Smooth muscle cell (in vitro differentiated cells): ENCODE results near the gene BRPF1. TPM values are rescaled to one million over a fixed set of nuclear protein-coding genes. Genes with fewer than 3 reads are reported as not detected.
A peak's percentile ranks its signal among the peaks of the same experiment; 100 is the strongest.

Source experiments
- DNase-seq: peaks from one replicate; lab custom pipeline; 2025; ENCODE audit not compliant: unreplicated experiment; lab: John Stamatoyannopoulos, UW
- H2AFZ ChIP-seq: fragments of 200-600 bp; sonication (generic); 2 replicates; pipeline ENCODE4 v1.6.0; 2016; ENCODE audit warnings: antibody characterized with exemption, low read depth, mild to moderate bottlenecking
- H3F3A ChIP-seq: fragments of 200-600 bp; sonication (generic); 2 replicates; pipeline ENCODE4 v1.6.0; 2017; ENCODE audit warnings: antibody characterized with exemption, low read depth
- H3K27ac ChIP-seq: fragments of 200-600 bp; sonication (generic); 2 replicates; pipeline ENCODE4 v1.5.1; 2016; ENCODE audit warnings: low read depth, mild to moderate bottlenecking
- H3K27me3 ChIP-seq: fragments of 200-600 bp; sonication (generic); 2 replicates; pipeline ENCODE4 v1.6.1; 2016; ENCODE audit warnings: low read depth, mild to moderate bottlenecking
- H3K36me3 ChIP-seq: fragments of 200-600 bp; sonication (generic); 2 replicates; pipeline ENCODE4 v1.5.1; 2016; ENCODE audit warnings: low read depth
- H3K4me1 ChIP-seq: fragments of 200-600 bp; sonication (generic); 2 replicates; pipeline ENCODE4 v1.5.1; 2016; ENCODE audit warnings: low read depth
- H3K4me2 ChIP-seq: fragments of 200-600 bp; sonication (generic); 2 replicates; pipeline ENCODE4 v1.6.0; 2016; ENCODE audit warnings: mild to moderate bottlenecking
- H3K4me3 ChIP-seq: fragments of 200-600 bp; sonication (generic); 2 replicates; pipeline ENCODE4 v1.5.1; 2016; ENCODE audit warnings: mild to moderate bottlenecking
- H3K79me2 ChIP-seq: fragments of 200-600 bp; sonication (generic); 2 replicates; pipeline ENCODE4 v1.6.0; 2016; ENCODE audit warnings: low read depth, mild to moderate bottlenecking
- H3K9ac ChIP-seq: fragments of 200-600 bp; sonication (generic); 2 replicates; pipeline ENCODE4 v1.6.0; 2016; ENCODE audit warnings: low read depth
- H3K9me3 ChIP-seq: fragments of 200-600 bp; sonication (generic); replicated peaks from 2 replicates; pipeline ENCODE4 v1.5.1; 2016; ENCODE audit warnings: low read depth
- H4K20me1 ChIP-seq: fragments of 200-600 bp; sonication (generic); 2 replicates; pipeline ENCODE4 v1.6.0; 2016; ENCODE audit warnings: low read depth
- CTCF ChIP-seq: fragments of 200-600 bp; sonication (generic); IDR thresholded peaks from 2 replicates; pipeline ENCODE4 v1.5.1; 2017; ENCODE audit warnings: borderline replicate concordance, mild to moderate bottlenecking, antibody characterized with exemption; ENCODE audit not compliant: insufficient read depth, poor library complexity, severe bottlenecking
- WGBS: methylation state at CpG from one replicate; pipeline ENCODE4 v1.1.7; 2016; ENCODE audit warnings: low lambda C conversion rate; 5-methylcytosine and 5-hydroxymethylcytosine counted together
- polyA plus RNA-seq: library from polyadenylated mRNA; unstranded; fragments of >200 nt; fragmentation: Nextera tagmentation; extraction: Ambion mirVana; gene quantifications from 2 replicates; pipeline ENCODE4 v1.2.1, GENCODE V29; 2016
- total RNA-seq: library from RNA; depleted of rRNA; stranded (reverse); fragments of >200 nt; gene quantifications from 2 replicates; pipeline ENCODE4 v1.2.3, GENCODE V29; 2014

BRPF1 gene, protein sequence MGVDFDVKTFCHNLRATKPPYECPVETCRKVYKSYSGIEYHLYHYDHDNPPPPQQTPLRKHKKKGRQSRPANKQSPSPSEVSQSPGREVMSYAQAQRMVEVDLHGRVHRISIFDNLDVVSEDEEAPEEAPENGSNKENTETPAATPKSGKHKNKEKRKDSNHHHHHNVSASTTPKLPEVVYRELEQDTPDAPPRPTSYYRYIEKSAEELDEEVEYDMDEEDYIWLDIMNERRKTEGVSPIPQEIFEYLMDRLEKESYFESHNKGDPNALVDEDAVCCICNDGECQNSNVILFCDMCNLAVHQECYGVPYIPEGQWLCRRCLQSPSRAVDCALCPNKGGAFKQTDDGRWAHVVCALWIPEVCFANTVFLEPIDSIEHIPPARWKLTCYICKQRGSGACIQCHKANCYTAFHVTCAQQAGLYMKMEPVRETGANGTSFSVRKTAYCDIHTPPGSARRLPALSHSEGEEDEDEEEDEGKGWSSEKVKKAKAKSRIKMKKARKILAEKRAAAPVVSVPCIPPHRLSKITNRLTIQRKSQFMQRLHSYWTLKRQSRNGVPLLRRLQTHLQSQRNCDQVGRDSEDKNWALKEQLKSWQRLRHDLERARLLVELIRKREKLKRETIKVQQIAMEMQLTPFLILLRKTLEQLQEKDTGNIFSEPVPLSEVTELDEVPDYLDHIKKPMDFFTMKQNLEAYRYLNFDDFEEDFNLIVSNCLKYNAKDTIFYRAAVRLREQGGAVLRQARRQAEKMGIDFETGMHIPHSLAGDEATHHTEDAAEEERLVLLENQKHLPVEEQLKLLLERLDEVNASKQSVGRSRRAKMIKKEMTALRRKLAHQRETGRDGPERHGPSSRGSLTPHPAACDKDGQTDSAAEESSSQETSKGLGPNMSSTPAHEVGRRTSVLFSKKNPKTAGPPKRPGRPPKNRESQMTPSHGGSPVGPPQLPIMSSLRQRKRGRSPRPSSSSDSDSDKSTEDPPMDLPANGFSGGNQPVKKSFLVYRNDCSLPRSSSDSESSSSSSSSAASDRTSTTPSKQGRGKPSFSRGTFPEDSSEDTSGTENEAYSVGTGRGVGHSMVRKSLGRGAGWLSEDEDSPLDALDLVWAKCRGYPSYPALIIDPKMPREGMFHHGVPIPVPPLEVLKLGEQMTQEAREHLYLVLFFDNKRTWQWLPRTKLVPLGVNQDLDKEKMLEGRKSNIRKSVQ (N-terminal part only)
- total RNA-seq (11.5 and 13.9 TPM in 2 replicates), polyA plus RNA-seq (14.3 and 17.1 TPM in 2 replicates)

GRCh38 chr3:9731206-9732079 lies at the start of gene BRPF1:
BRPF1 (plus strand) TSS chr3:9731735; CDS start chr3:9734141, 2,406 bp downstream.
- no peaks in the 10 kb centered on the region for H3F3A ChIP-seq
- peak within 1 kb of the TSS; percentile 100 for H3K9ac ChIP-seq
- H3K27ac ChIP-seq = peak within 1 kb of the TSS; percentile 99
- peaks cover 40% of the 10 kb centered on the region for H3K79me2 ChIP-seq
- peaks cover 21% of the 10 kb centered on the region for H4K20me1 ChIP-seq
- H3K4me1 ChIP-seq = peaks cover 15% of the 10 kb centered on the region
- no peaks in the 10 kb centered on the region for H3K27me3 ChIP-seq
- under 1% methylated on average over 57 of the region's 88 CpGs for WGBS
- H2AFZ ChIP-seq = peak within 1 kb of the TSS; percentile 96
- H3K4me3 ChIP-seq = peak within 1 kb of the TSS; percentile 89
- no peaks in the 10 kb centered on the region for H3K9me3 ChIP-seq
- TF ChIP-seq CTCF = no peak
- peaks cover 3% of the 10 kb centered on the region for H3K36me3 ChIP-seq
- DNase-seq = peak; percentile 98
- H3K4me2 ChIP-seq = peak within 1 kb of the TSS; percentile 95

DNA sequence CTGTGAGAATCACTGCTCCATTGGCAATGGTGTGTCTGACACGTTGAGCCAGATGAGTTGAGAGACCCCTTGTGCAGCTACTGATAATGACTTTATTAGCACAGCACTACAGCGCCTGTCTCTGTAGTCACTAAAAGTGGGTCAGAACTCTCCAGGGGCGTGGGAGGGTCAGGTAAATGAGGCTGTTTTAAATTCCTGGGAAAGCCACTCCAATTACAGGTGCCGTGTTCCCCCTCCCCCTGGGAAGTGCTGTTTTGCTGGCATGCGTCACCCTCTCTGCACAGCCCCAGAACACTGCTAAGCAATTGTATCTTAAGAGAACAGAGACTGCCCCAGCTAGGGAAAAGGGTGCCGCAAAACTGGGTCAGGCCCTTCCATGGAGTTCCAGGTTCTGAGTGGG lies 49.4 kb upstream of the BRPF1 start:
- DNase-seq = no peak
- no peak overlapping the region for H3K9ac ChIP-seq
- no peak overlapping the region for H2AFZ ChIP-seq
- no peaks in the 10 kb centered on the region for H3K4me1 ChIP-seq
- TF ChIP-seq CTCF = no peak
- H3K36me3 ChIP-seq = no peaks in the 10 kb centered on the region
- H3K4me3 ChIP-seq = no peak overlapping the region
- H3K27me3 ChIP-seq = no peaks in the 10 kb centered on the region
- WGBS = 81% methylated on average over 6 of the region's 6 CpGs
- no peak overlapping the region for H3K4me2 ChIP-seq
- H3K27ac ChIP-seq = no peak overlapping the region
- no peaks in the 10 kb centered on the region for H4K20me1 ChIP-seq
- H3K9me3 ChIP-seq = no peaks in the 10 kb centered on the region
- no peaks in the 10 kb centered on the region for H3F3A ChIP-seq
- no peaks in the 10 kb centered on the region for H3K79me2 ChIP-seq

DNA sequence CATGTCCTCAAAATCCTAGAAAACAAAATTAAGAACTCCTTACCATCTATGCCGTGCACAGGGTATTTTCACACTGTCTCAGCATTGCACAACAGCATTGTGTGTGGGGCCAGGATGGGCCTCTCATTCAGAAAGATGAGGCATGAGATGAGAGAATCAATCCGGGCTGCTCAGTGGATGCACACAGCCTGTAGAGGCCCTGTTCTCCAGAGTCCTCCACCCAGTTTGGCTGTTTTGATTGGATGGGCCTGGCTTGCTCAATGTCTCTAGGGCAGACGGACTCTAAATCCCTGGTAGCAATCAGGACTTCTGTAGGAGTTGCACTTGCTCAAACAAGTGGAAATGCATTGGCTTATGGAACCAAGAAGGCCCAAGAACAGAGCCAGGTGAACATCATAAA lies 48.1 kb upstream of the BRPF1 start:
- Histone ChIP-seq H3F3A (no peaks in the 10 kb centered on the region), H3K4me1 (no peaks in the 10 kb centered on the region), H3K9ac (no peak overlapping the region), H3K9me3 (no peaks in the 10 kb centered on the region), H4K20me1 (no peaks in the 10 kb centered on the region), H3K79me2 (no peaks in the 10 kb centered on the region), H3K36me3 (no peaks in the 10 kb centered on the region), H2AFZ (no peak overlapping the region), H3K27me3 (no peaks in the 10 kb centered on the region), H3K27ac (no peak overlapping the region), H3K4me2 (no peak overlapping the region), H3K4me3 (no peak overlapping the region)
- DNase-seq = no peak
- 96% methylated on average over 3 of the region's 3 CpGs for WGBS
- no peak for TF ChIP-seq CTCF
